Esophagus muscularis mucosa (tissue), 4 donors: ENCODE measurements around the gene EPHB3. TPM values are rescaled to one million over a fixed set of nuclear protein-coding genes. Genes with fewer than 3 reads are reported as not detected.

ENCODE experiments used
- DNase-seq: peaks from one replicate; pipeline ENCODE4 v3.0.0-alpha.2; 2017; ENCODE audit errors: extremely low spot score
- H3K27ac ChIP-seq, 4 donors: fragments of 200-600 bp; sonication (generic); replicated peaks in 1 of 4; 1 replicate in 3 of 4; 2 replicates in 1 of 4; pipeline ENCODE4 v1.5.1; 2016 to 2019; ENCODE audit warnings: mild to moderate bottlenecking in 1 of 4
- H3K27me3 ChIP-seq, 4 donors: fragments of 200-600 bp; sonication (generic); one replicate each; pipeline versions ENCODE4 v1.5.1 to v1.6.0; 2016 to 2019
- H3K36me3 ChIP-seq, 4 donors: fragments of 200-600 bp; sonication (generic); one replicate each; pipeline ENCODE4 v1.5.1; 2016 to 2019
- H3K4me1 ChIP-seq, 4 donors: fragments of 200-600 bp; sonication (generic); one replicate each; pipeline ENCODE4 v1.5.1; 2016 to 2019
- H3K4me3 ChIP-seq, 4 donors: fragments of 200-600 bp; sonication (generic); 1 replicate in 2 of 4; 2 replicates in 2 of 4; pipeline ENCODE4 v1.5.1; 2016 to 2019; ENCODE audit warnings: mild to moderate bottlenecking in 4 of 4, moderate library complexity in 1 of 4
- H3K9me3 ChIP-seq, 4 donors: fragments of 200-600 bp; sonication (generic); 1 replicate in 3 of 4; 2 replicates in 1 of 4; pipeline ENCODE4 v1.5.1; 2016 to 2019
- CTCF ChIP-seq, 3 experiments: fragments of 200-600 bp in 2 of 3; fragments of 450-650 bp in 1 of 3; sonication (generic) in 2 of 3; IDR thresholded peaks; one replicate each; pipeline ENCODE4 v1.5.1; 2017 to 2019; ENCODE audit warnings: antibody characterized with exemption in 3 of 3, mild to moderate bottlenecking in 2 of 3, moderate library complexity in 1 of 3
- EP300 ChIP-seq: sonication (generic); formaldehyde crosslinking; IDR thresholded peaks from one replicate; pipeline ENCODE4 v1.6.1; 2017; ENCODE audit warnings: antibody characterized with exemption
- POLR2A ChIP-seq: fragments of 450-650 bp; IDR thresholded peaks from one replicate; pipeline ENCODE4 v1.6.1; 2017; ENCODE audit warnings: antibody characterized with exemption, moderate library complexity, mild to moderate bottlenecking, low read depth
- POLR2AphosphoS5 ChIP-seq, 2 donors: sonication (generic); formaldehyde crosslinking; IDR thresholded peaks; one replicate each; pipeline ENCODE4 v1.6.1; 2017; ENCODE audit warnings: antibody characterized with exemption in 2 of 2
- WGBS: methylation state at CpG from one replicate; pipeline ENCODE4 v1.1.5; 2018; 5-methylcytosine and 5-hydroxymethylcytosine counted together
- intact Hi-C: fragments of 100-400 bp; cut with DNase I; formaldehyde crosslinking; loops from one replicate; pipeline ENCODE4 v1.15.1; 2023
- total RNA-seq, 4 donors: library from RNA; depleted of rRNA; stranded (reverse); fragments of >200 nt; gene quantifications; one replicate each; pipeline versions ENCODE4 v1.1.0 to v1.2.1, GENCODE V29; 2016

Gene EPHB3
- total RNA-seq, 4 donors from 2014 or later, result 1.5 to 6.1 (median 3.5) TPM

- H3K4me3 ChIP-seq, result no peak overlapping the region
Observed at GRCh38 chr3:184593928-184594303, 32.3 kb downstream of the EPHB3 start.

GRCh38 chr3:184594371-184595001, 32.9 kb downstream of the EPHB3 start:
- H3K27ac ChIP-seq, result no peak overlapping the region
- TF ChIP-seq POLR2A, result no peak
- intact Hi-C loops, result no loop called here

More at GRCh38 chr3:184593928-184594303, 32.3 kb downstream of the EPHB3 start:
- Histone ChIP-seq H3K9me3 (no peaks in the 10 kb centered on the region), H3K4me1 (peaks cover 5 to 25% (median 23%) of the 10 kb centered on the region in 4 donors), H3K27ac (no peak overlapping the region), H3K27me3 (no peaks in the 10 kb centered on the region), H3K36me3 (no peaks in the 10 kb centered on the region)
- intact Hi-C loops, result no loop called here
- 82% methylated on average over 10 of the region's 10 CpGs for WGBS
- DNase-seq, result no peak
- TF ChIP-seq POLR2A (no peak), POLR2AphosphoS5 (IDR thresholded peaks at IDR 0.05) (no peak), CTCF (IDR thresholded peaks at IDR 0.05) (no peak)

GRCh38 chr3:184595726-184596125, 34.1 kb downstream of the EPHB3 start:
- Histone ChIP-seq H3K27me3 (no peaks in the 10 kb centered on the region), H3K4me3 (no peak overlapping the region), H3K36me3 (no peaks in the 10 kb centered on the region), H3K9me3 (no peaks in the 10 kb centered on the region), H3K4me1 (peaks cover 5 to 25% (median 23%) of the 10 kb centered on the region in 4 donors), H3K27ac (no peak overlapping the region)
- no peak for DNase-seq
- no peak for TF ChIP-seq POLR2AphosphoS5 (IDR thresholded peaks at IDR 0.05)
- TF ChIP-seq CTCF (IDR thresholded peaks at IDR 0.05), result no peak
- TF ChIP-seq POLR2A, result no peak
- no peak for TF ChIP-seq EP300
- 88% methylated on average over 7 of the region's 8 CpGs for WGBS
- intact Hi-C loops, result no loop called here

More at GRCh38 chr3:184594371-184595001, 32.9 kb downstream of the EPHB3 start:
- H3K4me1 ChIP-seq, result peaks cover 5 to 25% (median 23%) of the 10 kb centered on the region in 4 donors
- DNase-seq, result no peak
- H3K9me3 ChIP-seq, result no peaks in the 10 kb centered on the region
- no peak overlapping the region for H3K4me3 ChIP-seq
- no peaks in the 10 kb centered on the region for H3K27me3 ChIP-seq
- WGBS, result 73% methylated on average over 12 of the region's 12 CpGs
- H3K36me3 ChIP-seq, result no peaks in the 10 kb centered on the region

- intact Hi-C loops, result no loop called here
- no peak overlapping the region for H3K27ac ChIP-seq
Observed at GRCh38 chr3:184596233-184596632, 34.6 kb downstream of the EPHB3 start.

More at GRCh38 chr3:184596233-184596632, 34.6 kb downstream of the EPHB3 start:
- TF ChIP-seq EP300 (no peak), POLR2AphosphoS5 (IDR thresholded peaks at IDR 0.05) (no peak), POLR2A (no peak), CTCF (IDR thresholded peaks at IDR 0.05) (no peak)
- Histone ChIP-seq H3K36me3 (no peaks in the 10 kb centered on the region), H3K9me3 (no peaks in the 10 kb centered on the region), H3K4me3 (no peak overlapping the region), H3K27me3 (peaks cover 0 to under 1% (median 0%) of the 10 kb centered on the region in 4 donors), H3K4me1 (peaks cover 5 to 27% (median 23%) of the 10 kb centered on the region in 4 donors)
- DNase-seq, result no peak
- 92% methylated on average over 5 of the region's 5 CpGs for WGBS
